Kidney epithelial cell (primary cell): ENCODE results near the gene C19orf12. TPM values are rescaled to one million over a fixed set of nuclear protein-coding genes. Genes with fewer than 3 reads are reported as not detected.

ENCODE experiments used
- DNase-seq: peaks from one replicate; pipeline ENCODE4 v3.0.0-alpha.2; 2010; ENCODE audit warnings: low read depth
- H3K27me3 ChIP-seq: 2 replicates; pipeline ENCODE4 v1.6.0; 2011; ENCODE audit warnings: low read length; ENCODE audit not compliant: control insufficient read depth, insufficient read depth
- H3K36me3 ChIP-seq: 2 replicates; pipeline ENCODE4 v1.5.1; 2011; ENCODE audit warnings: low read length; ENCODE audit not compliant: control insufficient read depth, insufficient read depth
- H3K4me3 ChIP-seq: 2 replicates; pipeline ENCODE4 v1.5.1; 2011; ENCODE audit warnings: low read depth, mild to moderate bottlenecking, control low read depth, low read length
- total RNA-seq: library from RNA; depleted of rRNA; stranded (reverse); fragments of >200 nt; gene quantifications from 2 replicates; pipeline ENCODE4 v1.2.3, GENCODE V29; 2015
- TF ChIP-seq, protein P1 (sequence below): IDR thresholded peaks from 2 replicates; pipeline ENCODE4 v1.5.1; 2011; ENCODE audit warnings: mild to moderate bottlenecking, moderate library complexity, low read length, control low read depth, inconsistent platforms; ENCODE audit not compliant: insufficient read depth, poor library complexity, severe bottlenecking

The C19orf12 gene
- total RNA-seq, 1 donor from 2014 or later = 39.9 TPM

DNA sequence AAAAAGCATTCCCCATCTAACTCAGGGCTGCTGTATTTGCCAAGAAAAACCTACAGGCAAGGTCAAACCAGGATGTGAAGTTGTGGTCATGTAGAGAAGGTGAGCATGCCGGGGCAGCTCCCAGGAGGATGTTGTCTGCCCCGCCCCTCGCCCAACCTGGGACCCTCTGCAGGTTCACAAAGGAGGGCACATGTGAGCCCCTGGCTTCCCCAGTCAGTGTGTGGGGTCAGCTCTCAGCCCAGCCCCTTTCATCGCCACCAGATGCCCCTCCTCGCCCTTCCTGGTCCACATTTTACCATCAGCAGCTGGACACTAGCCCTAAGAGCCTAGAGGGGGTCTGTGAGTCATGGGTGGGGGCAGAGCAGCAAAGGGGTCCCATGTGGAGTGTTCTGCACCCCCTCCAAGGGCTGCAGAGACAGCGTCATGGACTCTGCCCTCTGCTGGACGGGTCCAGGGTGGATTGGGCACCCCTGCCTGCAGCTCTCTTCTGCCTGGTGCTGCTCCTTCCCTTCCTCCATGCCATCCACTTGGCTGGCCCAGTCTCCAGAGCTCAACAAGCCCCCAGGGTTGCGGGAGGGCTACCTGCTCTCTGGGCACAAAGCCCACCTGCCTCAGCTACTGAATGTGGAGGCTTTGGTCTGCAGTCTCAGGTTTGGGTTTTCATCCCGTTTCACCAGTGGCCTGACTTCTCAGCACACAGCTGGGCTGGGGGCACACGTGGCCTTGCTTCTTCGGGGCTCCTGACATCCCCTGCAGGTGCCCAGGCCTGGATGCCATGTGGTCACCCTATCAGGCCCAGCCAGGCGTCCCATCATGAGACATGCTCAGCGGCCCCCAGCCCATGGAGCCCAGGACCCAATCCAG is 46.1 kb downstream of the C19orf12 start:
- H3K27me3 ChIP-seq = no peaks in the 10 kb centered on the region
- H3K4me3 ChIP-seq = no peak overlapping the region
- H3K36me3 ChIP-seq = no peaks in the 10 kb centered on the region
- TF ChIP-seq, protein P1, sequence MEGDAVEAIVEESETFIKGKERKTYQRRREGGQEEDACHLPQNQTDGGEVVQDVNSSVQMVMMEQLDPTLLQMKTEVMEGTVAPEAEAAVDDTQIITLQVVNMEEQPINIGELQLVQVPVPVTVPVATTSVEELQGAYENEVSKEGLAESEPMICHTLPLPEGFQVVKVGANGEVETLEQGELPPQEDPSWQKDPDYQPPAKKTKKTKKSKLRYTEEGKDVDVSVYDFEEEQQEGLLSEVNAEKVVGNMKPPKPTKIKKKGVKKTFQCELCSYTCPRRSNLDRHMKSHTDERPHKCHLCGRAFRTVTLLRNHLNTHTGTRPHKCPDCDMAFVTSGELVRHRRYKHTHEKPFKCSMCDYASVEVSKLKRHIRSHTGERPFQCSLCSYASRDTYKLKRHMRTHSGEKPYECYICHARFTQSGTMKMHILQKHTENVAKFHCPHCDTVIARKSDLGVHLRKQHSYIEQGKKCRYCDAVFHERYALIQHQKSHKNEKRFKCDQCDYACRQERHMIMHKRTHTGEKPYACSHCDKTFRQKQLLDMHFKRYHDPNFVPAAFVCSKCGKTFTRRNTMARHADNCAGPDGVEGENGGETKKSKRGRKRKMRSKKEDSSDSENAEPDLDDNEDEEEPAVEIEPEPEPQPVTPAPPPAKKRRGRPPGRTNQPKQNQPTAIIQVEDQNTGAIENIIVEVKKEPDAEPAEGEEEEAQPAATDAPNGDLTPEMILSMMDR = peak; percentile 24
- no peak for DNase-seq

DNA sequence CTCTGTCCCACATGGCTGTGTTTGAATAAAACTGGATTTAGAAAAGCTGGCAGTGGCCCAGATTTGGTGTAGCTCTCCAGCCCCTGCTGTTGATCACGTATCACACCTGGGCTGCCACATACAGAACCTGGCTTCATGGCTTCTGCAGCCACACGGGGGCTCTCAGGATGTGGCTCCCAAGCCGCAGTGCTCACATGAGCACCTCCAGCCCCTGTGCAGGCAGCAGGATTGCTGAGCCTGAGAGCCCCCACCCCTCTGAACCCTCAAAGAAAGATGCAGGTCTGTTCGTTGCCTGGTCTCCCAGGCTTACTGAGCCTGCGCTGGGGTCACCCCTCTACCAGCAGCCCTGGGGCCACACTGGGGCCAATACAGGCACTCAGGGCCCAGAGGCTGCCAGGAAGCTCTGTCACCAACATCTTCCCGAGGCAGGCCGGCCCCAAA is 47.1 kb downstream of the C19orf12 start:
- Histone ChIP-seq H3K36me3 (no peaks in the 10 kb centered on the region), H3K27me3 (no peaks in the 10 kb centered on the region), H3K4me3 (no peak overlapping the region)
- no peak for DNase-seq
- TF ChIP-seq, protein P1 = no peak

DNA sequence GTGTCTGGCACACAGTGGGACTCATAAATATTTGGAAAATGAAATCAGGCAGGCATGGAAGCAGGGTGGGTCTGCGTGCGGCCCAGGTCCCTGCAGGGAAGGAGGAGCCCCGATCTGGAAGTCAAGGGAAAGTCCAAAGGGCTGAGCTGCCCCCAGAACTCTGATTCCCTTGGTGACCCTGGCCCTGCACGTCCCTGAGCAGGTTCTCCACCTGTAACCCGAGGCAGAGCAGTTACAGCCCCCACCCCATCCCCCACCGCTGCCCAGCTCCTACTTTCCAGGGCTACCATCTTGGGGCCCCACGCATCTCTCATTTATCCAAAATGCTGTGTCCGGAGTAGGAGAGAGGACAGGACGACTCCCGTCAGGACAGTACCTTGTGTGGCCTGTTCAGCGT is 47.7 kb downstream of the C19orf12 start:
- Histone ChIP-seq H3K27me3 (no peaks in the 10 kb centered on the region), H3K36me3 (no peaks in the 10 kb centered on the region), H3K4me3 (no peak overlapping the region)
- DNase-seq = no peak
- TF ChIP-seq, protein P1 = no peak

DNA sequence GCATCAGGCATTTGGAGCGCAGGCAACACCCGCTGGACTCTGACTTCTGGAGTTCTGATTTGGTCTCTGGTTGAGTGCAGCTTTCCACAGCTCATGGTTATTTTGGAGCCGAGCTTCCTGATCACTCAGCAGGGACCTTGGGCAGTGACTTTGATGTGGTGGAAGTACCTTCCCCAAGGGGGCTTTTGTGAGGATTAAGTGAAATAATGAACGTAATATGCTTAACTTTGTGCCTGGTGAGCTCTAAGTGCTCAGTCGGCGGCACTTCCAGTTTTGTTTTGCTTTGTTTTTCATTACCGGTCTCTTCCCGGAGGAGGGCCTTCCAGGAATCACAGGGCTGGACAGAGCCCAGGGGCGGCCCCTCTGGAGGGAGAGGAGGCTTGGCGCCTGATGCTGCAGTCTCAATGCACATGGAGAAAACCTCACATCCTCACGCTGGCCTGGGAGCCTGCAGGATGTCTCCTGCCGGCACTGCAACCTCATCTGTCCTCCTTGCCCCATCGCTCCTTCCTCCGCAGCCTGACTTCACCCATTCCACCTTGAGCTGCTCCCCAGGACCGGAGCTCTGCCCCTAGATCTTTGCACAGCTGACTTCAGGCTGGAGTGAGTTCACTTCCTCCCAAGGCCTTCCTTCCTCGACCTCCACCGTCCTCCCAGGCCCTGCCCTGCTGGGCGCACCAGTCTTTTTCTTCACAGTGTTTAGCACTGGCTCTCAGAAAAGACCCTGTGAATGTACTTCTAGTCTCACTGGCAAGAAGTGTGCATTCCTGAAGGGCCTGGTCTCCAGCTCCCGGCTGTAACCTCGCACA is 48.3 kb downstream of the C19orf12 start:
- H3K27me3 ChIP-seq = no peaks in the 10 kb centered on the region
- peak overlapping the region; percentile 82 for H3K4me3 ChIP-seq
- DNase-seq = no peak
- TF ChIP-seq, protein P1 = no peak
- H3K36me3 ChIP-seq = no peaks in the 10 kb centered on the region

DNA sequence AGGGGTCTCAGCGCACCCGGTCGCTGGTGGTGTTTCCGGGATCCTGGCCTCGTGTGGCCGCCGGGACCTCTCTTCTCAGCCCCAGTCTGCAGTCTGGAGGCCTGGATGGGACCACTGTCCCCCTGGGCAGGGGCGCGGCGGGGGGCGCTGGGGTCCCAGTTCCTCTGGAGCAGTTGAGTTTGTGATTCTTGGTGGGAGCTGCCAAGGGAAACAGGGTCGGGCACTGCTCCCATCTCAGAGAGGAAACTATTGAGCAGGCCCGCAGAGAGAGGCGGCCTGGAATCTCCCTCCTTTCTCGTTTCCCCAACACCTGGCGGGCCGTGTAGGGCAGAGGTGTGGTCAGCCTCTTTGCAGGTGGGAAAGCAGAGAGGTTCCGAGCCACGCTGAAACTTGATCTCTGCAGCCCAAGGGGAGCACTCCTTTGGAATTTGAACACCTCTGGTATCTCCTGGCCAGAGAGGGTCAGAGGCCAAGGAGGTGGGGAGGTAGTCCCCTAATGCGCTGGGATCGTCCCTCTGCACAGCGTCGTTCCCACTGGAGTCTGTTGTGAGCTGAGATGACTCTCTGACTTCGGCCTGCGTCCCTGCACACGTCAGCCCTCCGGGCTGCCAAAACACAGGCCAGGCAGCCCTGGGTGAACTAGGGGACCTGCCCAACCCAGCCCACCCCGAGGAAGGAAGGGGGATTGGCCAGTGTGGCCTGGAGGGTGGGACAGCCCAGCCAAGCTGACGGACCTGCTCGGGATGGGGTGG is 49.1 kb downstream of the C19orf12 start:
- H3K27me3 ChIP-seq = no peaks in the 10 kb centered on the region
- no peaks in the 10 kb centered on the region for H3K36me3 ChIP-seq
- TF ChIP-seq, protein P1 = no peak
- no peak for DNase-seq
- peak overlapping the region; percentile 82 for H3K4me3 ChIP-seq
